ENCODE results near the gene MCRIP1.

The MCRIP1 gene

DNA sequence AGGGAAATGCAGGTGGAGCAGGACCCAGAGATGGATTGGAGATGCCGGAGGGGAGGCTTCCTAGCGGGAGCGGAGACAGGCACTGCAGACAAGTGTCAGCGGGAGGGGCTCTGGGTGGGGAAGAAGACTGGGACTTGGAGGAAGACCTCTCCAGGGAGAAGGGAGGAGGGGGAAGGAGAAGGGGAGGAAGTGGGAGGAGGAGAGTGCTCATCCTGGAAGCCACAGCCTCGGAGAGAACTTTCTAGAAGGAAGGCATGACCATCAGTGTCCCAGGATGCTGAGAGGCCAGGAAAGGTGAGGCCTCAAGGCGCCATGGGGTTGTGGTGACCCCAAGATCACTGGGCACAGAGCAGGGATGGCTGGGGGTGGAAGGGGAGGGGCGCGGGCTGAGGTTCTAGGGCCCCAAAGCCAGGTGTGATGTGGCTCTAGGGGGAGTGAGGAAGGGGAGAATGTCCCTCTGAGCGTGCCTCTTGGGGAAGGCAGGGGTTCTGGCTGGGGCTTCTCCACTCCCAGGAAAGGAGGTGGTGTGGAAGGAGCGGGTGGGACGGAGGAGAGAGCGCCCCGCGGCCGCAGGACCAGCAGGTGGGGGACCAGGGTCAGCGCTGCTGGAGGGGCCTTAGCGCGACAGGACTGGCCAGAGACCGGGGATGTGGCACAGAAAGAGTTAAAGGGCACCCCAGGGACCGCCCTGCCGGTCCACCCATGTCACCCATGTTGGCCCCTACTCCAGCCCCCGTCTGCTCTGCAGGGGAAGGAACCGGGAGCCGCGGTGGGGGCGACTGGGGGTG is 30.0 kb downstream of the MCRIP1 start:
- no peak for DNase-seq

DNA sequence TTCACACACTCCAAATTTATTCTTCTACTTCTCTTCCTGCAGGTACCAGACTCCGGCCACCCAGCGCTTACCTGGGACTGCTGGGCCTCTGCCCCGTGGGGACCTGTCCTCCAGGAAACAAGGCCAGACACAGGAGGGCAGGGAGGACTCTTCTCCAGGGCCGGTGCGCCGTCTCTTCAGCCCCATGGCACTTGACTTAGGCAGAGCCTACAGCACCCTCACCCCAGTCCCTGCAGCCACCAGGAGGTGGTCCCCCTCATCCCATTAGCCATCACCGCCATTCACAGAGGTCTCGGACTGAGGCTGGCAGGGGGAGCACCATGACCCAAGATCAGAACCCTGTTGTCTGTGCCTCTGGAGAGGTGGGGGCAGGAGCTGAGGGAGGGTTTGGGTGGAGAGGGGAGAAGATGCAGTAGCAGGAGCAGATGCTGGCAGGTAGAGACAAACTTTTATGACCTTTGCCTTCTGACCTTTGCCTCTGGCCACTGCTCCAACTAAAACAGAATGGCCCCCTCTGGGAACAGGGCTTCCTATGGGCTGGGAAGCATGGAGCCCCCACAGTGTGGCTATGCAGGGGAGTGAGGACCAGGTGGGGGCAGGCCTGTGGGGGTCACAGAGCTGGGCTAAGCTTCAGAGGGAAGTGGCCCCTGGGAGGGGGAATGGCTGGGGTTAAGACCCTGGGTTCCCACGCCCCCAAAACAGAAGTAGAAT is 30.9 kb downstream of the MCRIP1 start:
- DNase-seq = no peak

DNA sequence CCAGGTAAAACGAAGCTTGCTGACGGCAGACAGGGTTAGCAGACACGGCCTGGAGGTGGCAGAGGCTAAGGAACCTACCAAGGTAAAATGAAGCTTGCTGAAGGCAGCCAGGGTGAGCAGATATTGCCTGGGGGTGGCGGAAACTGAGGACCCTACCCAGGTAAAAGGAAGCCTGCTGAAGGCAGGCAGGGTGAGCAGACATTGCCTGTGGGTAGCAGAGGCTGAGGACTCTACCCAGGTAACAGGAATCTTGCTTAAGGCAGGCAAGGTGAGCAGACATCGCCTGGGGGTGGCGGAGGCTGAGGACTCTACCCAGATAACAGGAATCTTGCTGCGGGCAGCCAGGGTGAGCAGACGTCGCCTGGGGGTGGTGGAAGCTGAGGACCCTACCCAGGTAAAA is 31.8 kb downstream of the MCRIP1 start:
- no peak for DNase-seq

DNA sequence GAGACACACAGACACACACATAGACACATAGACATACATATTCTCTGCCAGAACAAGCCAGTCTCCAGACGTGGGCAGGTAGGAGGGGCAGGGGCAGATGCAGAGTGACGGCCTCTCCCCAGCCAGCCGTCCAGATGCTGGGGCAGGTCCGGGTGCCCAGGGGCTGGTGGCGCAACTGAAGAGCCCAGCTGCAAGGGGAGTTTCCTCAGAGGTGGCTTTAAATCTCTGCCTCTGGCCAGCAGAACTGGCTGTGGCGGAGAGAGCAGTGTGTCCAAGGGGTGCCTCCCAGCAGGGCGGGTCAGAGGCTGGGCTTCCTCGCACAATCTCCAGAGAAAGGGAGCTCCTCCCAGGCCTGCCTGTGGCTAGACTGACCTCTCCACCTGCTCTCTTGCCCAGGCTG is 38.6 kb downstream of the MCRIP1 start:
- DNase-seq = no peak

DNA sequence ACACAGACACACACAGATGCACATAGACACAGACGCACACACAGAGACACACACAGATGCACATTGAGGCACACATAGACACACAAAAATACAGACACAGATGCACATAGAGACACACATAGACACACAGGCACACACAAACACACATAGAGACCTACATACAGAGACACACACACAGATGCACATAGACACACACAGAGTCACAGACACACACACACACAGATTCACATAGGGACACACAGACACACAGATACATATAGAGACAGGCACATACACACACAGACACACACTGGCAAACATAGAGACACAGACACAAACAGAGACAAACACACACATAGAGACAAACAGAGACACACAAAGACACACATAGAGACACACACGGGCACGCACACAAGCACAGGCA is 39.0 kb downstream of the MCRIP1 start:
- no peak for DNase-seq

DNA sequence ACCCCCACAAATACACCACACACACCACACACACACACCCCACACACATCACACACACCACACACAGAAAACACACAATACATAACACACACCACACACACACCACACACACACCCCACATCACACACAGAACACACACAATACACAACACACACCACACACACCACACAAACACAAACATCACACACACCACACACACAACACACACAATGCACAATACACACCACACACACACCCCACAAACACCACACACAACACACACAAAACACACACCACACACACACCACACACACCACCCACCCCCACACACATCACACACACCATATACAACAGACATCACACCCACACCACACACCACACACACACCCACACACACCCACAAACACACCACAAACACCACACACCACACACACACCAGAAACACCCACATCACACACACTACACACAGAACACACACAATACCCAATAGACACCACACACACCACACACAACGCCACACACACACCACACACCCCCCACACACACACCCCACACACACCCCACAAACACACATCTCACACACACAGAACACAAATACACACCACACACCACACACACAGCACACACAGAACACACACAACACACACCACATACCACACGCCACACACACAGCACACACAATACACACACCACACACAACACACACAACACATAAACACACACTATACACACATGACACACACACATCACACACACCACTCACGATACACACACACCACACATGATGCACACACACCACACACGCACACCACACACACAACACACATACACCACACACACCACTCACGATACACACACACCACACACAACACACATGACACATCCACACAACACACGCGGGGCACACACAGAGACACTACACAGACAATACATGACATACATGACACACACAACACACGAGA is 40.1 kb downstream of the MCRIP1 start:
- DNase-seq = no peak

All from fibroblast of skin of back (primary cell).